HG02571 (cell line): Measurements from ENCODE around the gene SIDT2.

Source experiments
- ATAC-seq: cut with Tn5 transposase; IDR thresholded peaks from one replicate; pipeline ENCODE4 v1.9.1; 2021; ENCODE audit warnings: mild to moderate bottlenecking, moderate library complexity; ENCODE audit not compliant: unreplicated experiment

The SIDT2 gene

GRCh38 chr11:117220568-117220967 lies 42.0 kb downstream of the SIDT2 start:
- no peak for ATAC-seq

GRCh38 chr11:117220999-117221774 lies 42.6 kb downstream of the SIDT2 start:
- no peak for ATAC-seq

GRCh38 chr11:117221775-117222517 lies 43.4 kb downstream of the SIDT2 start:
- no peak for ATAC-seq

DNA sequence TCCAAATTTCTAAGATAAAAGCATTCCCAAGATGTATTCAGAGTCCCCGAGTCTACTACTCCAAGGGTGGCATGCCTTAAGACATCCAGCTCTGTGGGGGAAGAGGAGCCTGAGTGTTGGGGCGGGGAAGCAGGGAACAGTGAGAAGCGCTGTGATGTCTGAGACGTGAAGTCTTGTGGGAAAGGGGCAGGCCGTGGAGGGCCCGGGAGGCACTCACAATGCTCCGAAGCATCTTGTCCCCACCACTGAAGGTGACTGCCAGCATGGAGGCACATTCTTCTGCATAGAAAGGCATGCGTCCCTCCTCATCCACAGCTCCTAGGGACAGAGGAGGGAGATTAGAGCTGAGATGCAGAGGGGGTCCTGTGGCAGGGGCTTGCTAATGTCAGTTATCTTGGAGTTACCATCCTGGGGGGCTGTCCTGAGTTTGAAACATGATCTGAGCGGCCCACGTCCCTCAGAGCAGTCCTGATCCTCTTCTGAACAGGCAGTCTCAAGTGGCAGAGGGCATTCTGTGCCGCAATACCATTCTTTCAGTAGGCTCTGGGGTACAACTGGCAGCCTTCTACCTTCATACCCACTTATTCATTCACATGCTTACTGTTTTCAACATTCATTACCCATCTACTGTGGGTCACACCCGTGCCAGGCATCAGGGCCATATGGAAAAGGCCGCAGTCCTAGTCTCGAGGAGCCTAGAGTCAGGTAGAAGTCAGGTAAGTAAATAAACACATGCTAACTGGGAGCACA lies 44.6 kb downstream of the SIDT2 start:
- no peak for ATAC-seq

GRCh38 chr11:117223741-117224689 lies 45.5 kb downstream of the SIDT2 start:
- no peak for ATAC-seq

- ATAC-seq = no peak
Observed at GRCh38 chr11:117225553-117226170, 47.1 kb downstream of the SIDT2 start.

GRCh38 chr11:117226388-117227385 lies 48.1 kb downstream of the SIDT2 start:
- ATAC-seq = no peak

- no peak for ATAC-seq
Observed at GRCh38 chr11:117228091-117228490, 49.5 kb downstream of the SIDT2 start.

GRCh38 chr11:117229411-117229810 lies 50.9 kb downstream of the SIDT2 start:
- no peak for ATAC-seq

DNA sequence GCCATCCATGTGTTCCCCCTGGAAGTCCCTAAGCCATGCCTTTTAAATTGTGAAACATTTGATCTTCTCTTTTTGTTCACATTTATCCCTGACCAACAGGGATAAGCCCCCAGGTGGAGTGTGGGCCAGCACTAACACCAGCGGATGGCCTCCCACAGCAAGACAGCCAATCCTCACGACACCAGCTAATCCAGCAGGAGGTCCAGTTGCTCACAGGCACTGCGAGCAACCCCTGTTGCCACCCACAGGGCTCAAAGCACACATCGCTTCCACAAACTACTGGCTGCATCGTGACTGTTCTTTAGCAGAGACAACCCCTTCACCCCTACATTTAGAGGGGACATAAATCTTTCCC lies 51.4 kb downstream of the SIDT2 start:
- ATAC-seq = no peak

DNA sequence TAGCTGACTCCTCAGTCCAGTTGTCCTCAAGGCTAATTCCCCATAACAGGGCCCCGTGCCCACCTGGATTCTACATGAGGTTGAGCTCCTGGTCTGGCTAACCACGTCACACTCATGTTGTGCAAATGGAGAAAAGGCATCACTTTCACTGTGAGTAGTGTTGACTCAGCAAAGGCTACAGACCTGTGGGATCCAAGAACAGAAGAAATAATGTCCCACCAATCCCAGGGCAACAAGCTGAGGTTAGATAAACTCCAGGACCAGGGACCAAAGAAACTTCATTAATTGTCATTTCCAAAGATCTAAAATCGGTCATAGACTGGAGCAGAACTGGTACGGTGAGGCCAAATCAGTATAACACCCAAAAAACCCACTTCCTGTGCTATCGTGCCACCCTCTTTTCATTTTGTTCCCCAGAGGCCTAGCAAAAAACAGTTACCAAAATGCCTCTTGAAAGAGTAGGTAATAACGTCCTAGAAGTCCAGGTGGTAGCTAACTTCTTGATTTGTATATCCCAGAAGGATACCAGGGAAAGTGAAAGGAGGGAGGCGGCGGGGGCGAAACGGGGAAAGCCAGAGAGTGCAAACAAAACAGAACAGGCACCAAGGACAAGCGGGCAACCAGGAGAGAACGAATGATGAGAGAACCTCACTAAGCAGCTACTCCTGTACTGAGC lies 51.9 kb downstream of the SIDT2 start:
- no peak for ATAC-seq

- no peak for ATAC-seq
Observed at GRCh38 chr11:117230999-117231841, 52.7 kb downstream of the SIDT2 start.

DNA sequence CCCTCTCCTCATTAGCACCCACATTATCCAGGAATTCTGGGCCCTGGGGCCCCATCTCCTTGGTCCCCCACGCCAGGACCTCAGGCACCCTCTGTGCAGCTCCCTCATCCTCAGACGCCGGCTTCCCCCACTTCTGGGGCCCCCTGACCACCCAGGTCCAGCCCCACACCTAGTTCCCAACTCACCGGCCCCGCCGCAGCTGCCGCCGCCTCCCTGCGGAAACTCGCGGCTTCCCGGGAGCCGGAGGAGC lies 53.2 kb downstream of the SIDT2 start, which contains the start of gene PCSK7:
Gene PCSK7 (minus strand): TSS at position 232 of the 250 bp plus-strand sequence. CDS start 2,229 bp downstream, outside the sequence.
- ATAC-seq = no peak

DNA sequence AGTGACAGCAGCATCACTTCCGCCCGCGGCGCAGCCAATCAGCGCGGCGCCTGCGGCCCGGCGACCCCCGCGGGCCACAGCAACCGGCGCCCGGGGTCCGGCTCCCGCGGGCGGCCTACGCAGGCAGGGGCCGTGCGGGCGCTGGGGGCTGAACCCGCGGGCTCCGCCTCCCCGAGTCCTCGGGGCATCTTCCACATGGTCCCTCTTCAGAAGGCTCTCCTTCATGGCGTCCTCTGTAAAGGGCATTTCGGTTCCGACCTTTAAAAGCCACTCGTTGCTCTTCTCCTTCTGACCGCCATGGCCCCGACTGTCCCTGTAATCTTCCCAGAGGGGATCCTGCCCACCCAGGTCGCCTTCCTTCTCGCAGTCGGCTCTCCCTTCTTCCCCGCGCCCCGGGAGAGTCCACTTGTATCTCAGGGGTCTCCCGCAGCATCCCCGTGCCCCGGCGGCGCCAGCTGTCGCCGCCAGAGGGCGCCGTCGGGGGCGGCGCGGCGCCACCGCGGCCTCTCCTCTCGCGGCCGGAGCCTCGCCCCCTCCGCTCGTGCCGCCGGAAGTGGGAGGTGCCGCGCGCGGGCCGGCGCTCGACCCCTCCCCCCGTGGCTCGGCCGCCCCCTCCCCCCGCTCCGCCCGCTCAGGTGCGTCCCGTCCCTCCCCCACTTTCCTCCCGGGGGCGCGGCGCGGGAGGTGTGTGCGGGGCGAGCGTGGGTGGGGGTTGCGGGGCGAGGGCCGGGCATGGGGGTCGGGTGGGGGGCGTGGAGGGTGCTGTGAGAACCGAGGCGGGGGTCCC lies 53.7 kb downstream of the SIDT2 start, which contains the start of gene RNF214:
Gene RNF214 (plus strand): TSS at position 580 of the 787 bp plus-strand sequence. CDS start 1,602 bp downstream, outside the sequence.
- ATAC-seq = peak; percentile 65

DNA sequence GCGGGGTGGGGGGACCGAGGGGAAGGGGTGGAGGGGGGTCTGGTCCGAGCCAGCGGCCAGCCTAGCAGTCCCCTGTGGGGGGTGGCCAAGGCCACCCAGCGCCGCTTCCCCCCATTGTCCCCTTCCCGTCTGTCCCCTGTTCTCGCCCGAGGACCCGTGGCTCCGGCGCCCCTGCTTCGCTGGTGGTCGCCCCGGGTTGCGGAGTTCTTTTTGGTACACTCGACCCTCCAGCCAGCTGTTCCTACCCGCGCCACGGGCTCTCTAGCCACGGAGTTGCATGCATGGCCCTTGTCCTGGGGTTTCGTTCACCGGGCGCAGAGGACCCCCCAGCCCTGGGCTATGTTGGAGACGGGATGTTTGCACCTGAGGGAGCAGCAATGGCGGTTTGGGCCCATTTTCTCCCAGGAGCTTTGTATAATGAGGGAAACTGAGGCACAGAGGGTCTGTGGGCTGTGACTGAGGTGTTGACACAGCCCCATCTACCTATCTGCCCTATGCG lies 54.4 kb downstream of the SIDT2 start:
- ATAC-seq = no peak

GRCh38 chr11:117238221-117238620 lies 59.7 kb downstream of the SIDT2 start:
- no peak for ATAC-seq
